Smooth muscle cell (in vitro differentiated cells): Measurements from ENCODE around the gene PTEN. TPM values are rescaled to one million over a fixed set of nuclear protein-coding genes. Genes with fewer than 3 reads are reported as not detected.

Source experiments
- polyA plus RNA-seq: library from polyadenylated mRNA; unstranded; fragments of >200 nt; fragmentation: Nextera tagmentation; extraction: Ambion mirVana; gene quantifications from 2 replicates; pipeline ENCODE4 v1.2.1, GENCODE V29; 2016
- small RNA-seq: library from RNA; depleted of rRNA; stranded (forward); fragments of <200 nt; gene quantifications from one replicate; pipeline ENCODE3, GENCODE V24; 2014
- total RNA-seq: library from RNA; depleted of rRNA; stranded (reverse); fragments of >200 nt; gene quantifications from 2 replicates; pipeline ENCODE4 v1.2.3, GENCODE V29; 2014

PTEN gene
- total and polyA plus RNA-seq, 2 experiments from 2014 or later: 30.6 to 78.3 TPM

Small RNA genes within 50 kb of the gene (small RNA-seq; reads per million reads assigned to genes)
- not detected for gene RF00284
- gene RN7SL78P: not detected

Other genes starting within 250 kb of the PTEN start
- 89.2 and 105 TPM in 2 replicates for gene PAPSS2, start 203.7 kb upstream of the PTEN start, total RNA-seq
- gene PAPSS2, start 203.7 kb upstream of the PTEN start, polyA plus RNA-seq: 77.0 and 96.1 TPM in 2 replicates
- gene ATAD1, start 45.4 kb upstream of the PTEN start, total RNA-seq: 64.0 and 71.8 TPM in 2 replicates
- gene ATAD1, start 45.4 kb upstream of the PTEN start, polyA plus RNA-seq: 38.1 and 39.9 TPM in 2 replicates
- gene KLLN, start 92 bp upstream of the PTEN start, total RNA-seq: 0.09 and 0.18 TPM in 2 replicates
- 0.60 TPM in 1 of 2 replicates, not detected in the other for gene KLLN, start 92 bp upstream of the PTEN start, polyA plus RNA-seq